ENCODE measurements around the gene LAMA5. TPM values are rescaled to one million over a fixed set of nuclear protein-coding genes. Genes with fewer than 3 reads are reported as not detected.

Gene LAMA5
- total RNA-seq, 1 experiment from 2014 or later, result 321 TPM

- no peak overlapping the region for H3K4me3 ChIP-seq (replicated peaks in 1 of 2; ENCODE audit: low read depth in 1 of 2, low read length in 2 of 2)
- H3K27ac ChIP-seq (ENCODE audit: low read depth, low read length), result no peak overlapping the region
- intact Hi-C loops (cut with micrococcal nuclease), result no loop called here
- no peaks in the 10 kb centered on the region for H3K9me3 ChIP-seq (ENCODE audit: control insufficient read depth in 1 of 2, insufficient read depth in 1 of 2, low read depth in 1 of 2, low read length in 2 of 2)
- ChIA-PET POLR2A (no interaction called here), CTCF (no interaction called here), RAD21 (ENCODE audit: low non-redundant PET in 1 of 2, low total read pairs in 2 of 2, uncharacterized antibody in 2 of 2, unreplicated experiment in 2 of 2) (no interaction called here)
- no peaks in the 10 kb centered on the region for H3K9me2 ChIP-seq (ENCODE audit: insufficient read depth)
- H3K27me3 ChIP-seq (ENCODE audit: insufficient read depth, low read length), result no peaks in the 10 kb centered on the region
- no peak overlapping the region for H3K9ac ChIP-seq (ENCODE audit: low read length)
- no peak for TF ChIP-seq CTCF (IDR thresholded peaks at IDR 0.05 in 2 of 3, conservative IDR thresholded peaks at IDR 0.05 in 1 of 3; ENCODE audit: borderline replicate concordance in 1 of 3, insufficient read depth in 1 of 3, low read depth in 2 of 3, low read length in 2 of 3)
- TF ChIP-seq MAX (IDR thresholded peaks at IDR 0.05), result no peak
- TF ChIP-seq RAD21 (IDR thresholded peaks at IDR 0.05; ENCODE audit: low read depth), result no peak
- TF ChIP-seq ZBTB33 (IDR thresholded peaks at IDR 0.05; ENCODE audit: extremely low read depth, insufficient replicate concordance, low read length), result no peak
- no peak for TF ChIP-seq POLR2AphosphoS5 (IDR thresholded peaks at IDR 0.05; ENCODE audit: low read depth, low read length)
- no peak for TF ChIP-seq TCF7L2 (IDR thresholded peaks at IDR 0.05; ENCODE audit: borderline replicate concordance, extremely low read depth, insufficient read depth, insufficient read length)
- TF ChIP-seq POLR2A (IDR thresholded peaks at IDR 0.05; ENCODE audit: borderline replicate concordance, extremely low read depth, insufficient read depth, insufficient read length), result no peak
- TF ChIP-seq EZH2 (IDR thresholded peaks at IDR 0.05), result no peak
- TF ChIP-seq ZNF274 (IDR thresholded peaks at IDR 0.05; ENCODE audit: low read depth, low read length), result no peak
- TF ChIP-seq CBX3 (IDR thresholded peaks at IDR 0.05; ENCODE audit: low read depth), result no peak
- peaks cover 1% of the 10 kb centered on the region; the same call in 1 of the 2 replicates for H3K79me2 ChIP-seq (ENCODE audit: insufficient read depth, low read length)
- H3K4me1 ChIP-seq (ENCODE audit: control insufficient read depth in 1 of 2, insufficient read depth in 2 of 2, low read length in 2 of 2), result peaks cover 0 to 2% of the 10 kb centered on the region in 2 experiments; a peak in 1 of 4 replicates
- peaks cover 2% of the 10 kb centered on the region; the same call in 1 of the 2 replicates for H4K20me1 ChIP-seq (ENCODE audit: insufficient read depth)
- ATAC-seq, result no peak
- H2AFZ ChIP-seq (ENCODE audit: low read depth, low read length, poor library complexity, severe bottlenecking), result no peak overlapping the region
- no peak overlapping the region for H3K4me2 ChIP-seq (ENCODE audit: low read length)
- peaks cover 0 to 3% of the 10 kb centered on the region in 2 experiments; a peak in 2 of 4 replicates for H3K36me3 ChIP-seq (ENCODE audit: control insufficient read depth in 1 of 2, insufficient read depth in 2 of 2, low read length in 2 of 2)
- no TSS peak for BruUV-seq (replicated peaks)
- DNase-seq (ENCODE audit: low read depth, low spot score), result no peak
These were observed 27.4 kb upstream of the LAMA5 start for GRCh38 chr20:62394248-62395245.
